Measurements from ENCODE around the gene RNF146. TPM values are rescaled to one million over a fixed set of nuclear protein-coding genes. Genes with fewer than 3 reads are reported as not detected.
A peak's percentile ranks its signal among the peaks of the same experiment; 100 is the strongest.

Gene RNF146
- total RNA-seq, 1 experiment from 2014 or later, result 50.1 TPM

DNA sequence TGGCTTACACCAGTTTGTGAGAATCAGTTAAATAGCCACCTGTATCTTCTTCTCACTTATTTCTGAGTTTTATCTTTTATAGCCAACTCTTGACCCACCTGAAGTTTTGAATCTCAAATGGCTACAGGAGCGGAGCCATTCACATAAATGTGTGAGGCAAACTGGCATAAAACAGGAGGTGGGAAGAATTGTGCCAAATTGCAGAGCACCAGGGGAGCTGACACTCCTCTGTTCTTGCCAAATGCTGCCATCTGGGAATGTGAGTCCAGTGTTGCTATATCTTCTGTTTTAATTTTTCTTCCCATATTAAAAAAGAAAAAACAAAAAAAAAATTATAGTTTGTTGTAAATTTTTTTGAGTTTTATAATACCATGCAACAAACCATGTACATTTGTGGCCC lies 17.0 kb upstream of the RNF146 start:
- H3K27ac ChIP-seq (ENCODE audit: low read length), result no peak overlapping the region
- H3K4me1 ChIP-seq (ENCODE audit: low read length), result no peaks in the 10 kb centered on the region
- no peaks in the 10 kb centered on the region for H3K9me2 ChIP-seq (replicated peaks; ENCODE audit: insufficient read depth, low read length)
- no peak overlapping the region for H3K4me2 ChIP-seq (ENCODE audit: low read depth, low read length, poor library complexity, severe bottlenecking)
- no peaks in the 10 kb centered on the region for H3K27me3 ChIP-seq (ENCODE audit: low read length)
- H3K9ac ChIP-seq (ENCODE audit: low read length), result no peak overlapping the region
- H3K9me3 ChIP-seq (ENCODE audit: low read length), result no peaks in the 10 kb centered on the region
- no peaks in the 10 kb centered on the region for H3K79me2 ChIP-seq (ENCODE audit: low read length)
- no peaks in the 10 kb centered on the region for H3K36me3 ChIP-seq (ENCODE audit: insufficient read depth, low read length)
- no peaks in the 10 kb centered on the region for H4K20me1 ChIP-seq (ENCODE audit: insufficient read depth, low read depth, low read length)
- no peak overlapping the region for H3K4me3 ChIP-seq (ENCODE audit: low read length)
- no peak for DNase-seq
- H2AFZ ChIP-seq (ENCODE audit: low read length), result no peak overlapping the region

DNA sequence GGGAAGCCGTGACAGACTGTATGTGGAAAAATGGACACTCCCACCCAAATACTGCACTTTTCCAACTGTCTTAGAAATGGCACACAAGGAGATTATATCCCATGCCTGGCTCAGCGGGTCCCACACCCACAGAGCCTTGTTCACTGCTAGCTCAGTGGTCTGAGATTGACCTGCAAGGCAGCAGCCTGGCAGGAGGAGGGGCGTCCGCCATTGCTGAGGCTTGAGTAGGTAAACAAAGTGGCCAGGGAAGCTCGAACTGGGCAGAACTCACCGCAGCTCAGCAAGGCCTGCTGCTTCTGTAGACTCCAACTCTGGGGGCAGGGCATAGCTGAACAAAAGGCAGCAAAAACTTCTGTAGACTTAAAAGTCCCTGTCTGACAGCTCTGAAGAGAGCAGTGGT lies 11.4 kb upstream of the RNF146 start:
- no peak for DNase-seq
- Histone ChIP-seq H3K4me1 (ENCODE audit: low read length) (no peaks in the 10 kb centered on the region), H3K27ac (ENCODE audit: low read length) (no peak overlapping the region), H3K4me3 (ENCODE audit: low read length) (no peak overlapping the region), H3K4me2 (ENCODE audit: low read depth, low read length, poor library complexity, severe bottlenecking) (no peak overlapping the region), H3K9ac (ENCODE audit: low read length) (no peak overlapping the region), H3K9me2 (replicated peaks; ENCODE audit: insufficient read depth, low read length) (no peaks in the 10 kb centered on the region), H3K9me3 (ENCODE audit: low read length) (no peaks in the 10 kb centered on the region), H4K20me1 (ENCODE audit: insufficient read depth, low read depth, low read length) (no peaks in the 10 kb centered on the region), H3K79me2 (ENCODE audit: low read length) (no peaks in the 10 kb centered on the region), H3K27me3 (ENCODE audit: low read length) (no peaks in the 10 kb centered on the region), H3K36me3 (ENCODE audit: insufficient read depth, low read length) (no peaks in the 10 kb centered on the region), H2AFZ (ENCODE audit: low read length) (no peak overlapping the region)

DNA sequence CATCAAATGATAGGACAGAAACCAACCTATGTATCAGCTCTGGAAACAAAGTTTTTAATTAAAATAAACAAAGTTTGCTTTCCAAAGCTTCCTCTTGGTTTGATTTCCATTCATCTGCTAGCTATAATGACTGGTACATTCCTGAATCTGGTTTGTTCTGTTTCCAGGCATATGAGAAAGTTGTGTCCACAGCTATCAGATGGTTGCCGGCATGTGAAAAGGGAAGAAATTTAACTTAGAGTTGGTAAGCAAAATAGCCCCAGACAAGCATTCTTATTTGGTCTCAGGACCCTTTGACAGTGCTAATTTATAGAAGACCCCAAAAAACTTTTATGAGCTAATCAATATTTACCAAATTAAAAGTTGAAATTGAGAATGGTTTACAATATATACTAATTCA lies 3.8 kb upstream of the RNF146 start:
- Histone ChIP-seq H3K9me3 (ENCODE audit: low read length) (no peaks in the 10 kb centered on the region), H3K27me3 (ENCODE audit: low read length) (no peaks in the 10 kb centered on the region), H3K4me3 (ENCODE audit: low read length) (no peak overlapping the region), H2AFZ (ENCODE audit: low read length) (no peak overlapping the region), H3K9me2 (replicated peaks; ENCODE audit: insufficient read depth, low read length) (no peaks in the 10 kb centered on the region), H3K4me2 (ENCODE audit: low read depth, low read length, poor library complexity, severe bottlenecking) (no peak overlapping the region), H3K79me2 (ENCODE audit: low read length) (peaks cover 8% of the 10 kb centered on the region), H3K36me3 (ENCODE audit: insufficient read depth, low read length) (no peaks in the 10 kb centered on the region), H3K4me1 (ENCODE audit: low read length) (peaks cover 8% of the 10 kb centered on the region), H4K20me1 (ENCODE audit: insufficient read depth, low read depth, low read length) (no peaks in the 10 kb centered on the region), H3K27ac (ENCODE audit: low read length) (no peak overlapping the region), H3K9ac (ENCODE audit: low read length) (no peak overlapping the region)
- DNase-seq, result no peak

DNA sequence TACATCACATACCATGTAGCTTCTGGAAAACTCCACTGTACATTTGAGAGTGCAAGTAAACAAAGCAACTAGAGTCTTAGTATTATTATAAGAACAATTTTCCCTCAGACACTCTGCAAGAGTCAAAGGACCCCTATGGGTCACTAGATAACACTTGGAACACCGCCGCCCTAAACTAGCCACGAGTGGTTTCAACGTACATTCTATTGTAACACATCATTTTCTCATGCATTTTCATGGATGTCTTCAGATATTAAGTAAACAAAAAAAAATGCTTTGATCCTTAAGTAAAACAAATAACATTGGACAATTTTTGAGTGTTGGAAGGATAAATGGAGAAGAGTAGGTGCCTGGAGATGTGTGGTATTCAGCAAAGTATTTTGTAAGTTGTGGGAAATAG lies 3.2 kb upstream of the RNF146 start:
- no peaks in the 10 kb centered on the region for H3K9me3 ChIP-seq (ENCODE audit: low read length)
- no peak overlapping the region for H3K4me3 ChIP-seq (ENCODE audit: low read length)
- H3K36me3 ChIP-seq (ENCODE audit: insufficient read depth, low read length), result no peaks in the 10 kb centered on the region

DNA sequence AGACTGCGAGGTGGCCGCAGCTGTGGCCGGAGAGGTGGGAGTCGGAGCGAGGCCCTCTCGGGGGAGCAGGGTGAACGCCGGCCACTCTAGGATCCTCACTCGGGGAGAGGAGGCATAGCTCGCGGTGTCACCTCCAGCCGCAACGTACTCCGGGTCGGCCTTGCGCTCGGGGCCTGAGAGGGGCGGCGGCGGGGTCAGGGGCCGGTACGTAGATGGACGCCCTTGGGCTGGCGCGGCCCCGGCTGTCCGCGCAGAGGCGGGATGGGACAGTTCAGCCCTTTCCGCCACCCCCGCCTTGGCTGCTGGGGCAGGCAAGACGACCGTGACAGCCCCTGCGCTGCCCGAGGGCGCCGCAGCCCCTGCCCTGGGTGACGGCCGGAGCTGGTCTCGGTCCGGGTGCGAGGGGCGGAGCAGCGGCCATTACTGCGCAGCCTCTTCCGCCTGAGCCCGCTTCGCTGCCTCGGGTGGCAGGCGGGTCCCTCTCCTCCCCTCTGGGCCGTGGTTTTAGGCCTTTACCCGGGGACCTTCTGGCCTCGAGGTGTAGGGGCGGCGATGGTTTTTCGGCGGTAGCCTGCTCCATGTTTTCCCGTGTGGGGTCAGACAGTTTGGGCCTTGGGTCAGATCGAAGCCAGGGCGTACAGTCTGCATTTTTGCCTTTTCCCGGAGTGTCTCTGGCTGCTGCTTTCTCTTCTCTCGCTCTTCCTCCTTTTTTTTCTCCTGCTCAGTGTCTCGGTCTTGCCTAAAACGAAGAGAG lies 405 bp downstream of the RNF146 start:
- Histone ChIP-seq H3K79me2 (ENCODE audit: low read length) (peaks cover 49% of the 10 kb centered on the region), H2AFZ (ENCODE audit: low read length) (peak overlapping the region; percentile 91; the same call in 1 of the 2 replicates), H4K20me1 (ENCODE audit: insufficient read depth, low read depth, low read length) (0 out of 2 replicates have a peak, but pooled peaks cover 4% of the 10 kb centered on the region), H3K4me3 (ENCODE audit: low read length) (peak overlapping the region; percentile 97), H3K9me3 (ENCODE audit: low read length) (no peaks in the 10 kb centered on the region), H3K4me2 (ENCODE audit: low read depth, low read length, poor library complexity, severe bottlenecking) (peak overlapping the region; percentile 100), H3K9ac (ENCODE audit: low read length) (peak overlapping the region; percentile 95), H3K9me2 (replicated peaks; ENCODE audit: insufficient read depth, low read length) (no peaks in the 10 kb centered on the region), H3K27me3 (ENCODE audit: low read length) (no peaks in the 10 kb centered on the region), H3K36me3 (ENCODE audit: insufficient read depth, low read length) (peaks cover under 1% of the 10 kb centered on the region; the same call in 1 of the 2 replicates), H3K4me1 (ENCODE audit: low read length) (peaks cover 24% of the 10 kb centered on the region), H3K27ac (ENCODE audit: low read length) (peak overlapping the region; percentile 90)
- DNase-seq, result peak; percentile 89

More for the DNA sequence above, 3.2 kb upstream of the RNF146 start:
- Histone ChIP-seq H3K9me2 (replicated peaks; ENCODE audit: insufficient read depth, low read length) (no peaks in the 10 kb centered on the region), H3K4me1 (ENCODE audit: low read length) (peaks cover 13% of the 10 kb centered on the region), H4K20me1 (ENCODE audit: insufficient read depth, low read depth, low read length) (no peaks in the 10 kb centered on the region), H3K79me2 (ENCODE audit: low read length) (peaks cover 13% of the 10 kb centered on the region), H3K9ac (ENCODE audit: low read length) (no peak overlapping the region), H3K27ac (ENCODE audit: low read length) (no peak overlapping the region), H3K4me2 (ENCODE audit: low read depth, low read length, poor library complexity, severe bottlenecking) (no peak overlapping the region), H2AFZ (ENCODE audit: low read length) (no peak overlapping the region), H3K27me3 (ENCODE audit: low read length) (no peaks in the 10 kb centered on the region)
- DNase-seq, result no peak

DNA sequence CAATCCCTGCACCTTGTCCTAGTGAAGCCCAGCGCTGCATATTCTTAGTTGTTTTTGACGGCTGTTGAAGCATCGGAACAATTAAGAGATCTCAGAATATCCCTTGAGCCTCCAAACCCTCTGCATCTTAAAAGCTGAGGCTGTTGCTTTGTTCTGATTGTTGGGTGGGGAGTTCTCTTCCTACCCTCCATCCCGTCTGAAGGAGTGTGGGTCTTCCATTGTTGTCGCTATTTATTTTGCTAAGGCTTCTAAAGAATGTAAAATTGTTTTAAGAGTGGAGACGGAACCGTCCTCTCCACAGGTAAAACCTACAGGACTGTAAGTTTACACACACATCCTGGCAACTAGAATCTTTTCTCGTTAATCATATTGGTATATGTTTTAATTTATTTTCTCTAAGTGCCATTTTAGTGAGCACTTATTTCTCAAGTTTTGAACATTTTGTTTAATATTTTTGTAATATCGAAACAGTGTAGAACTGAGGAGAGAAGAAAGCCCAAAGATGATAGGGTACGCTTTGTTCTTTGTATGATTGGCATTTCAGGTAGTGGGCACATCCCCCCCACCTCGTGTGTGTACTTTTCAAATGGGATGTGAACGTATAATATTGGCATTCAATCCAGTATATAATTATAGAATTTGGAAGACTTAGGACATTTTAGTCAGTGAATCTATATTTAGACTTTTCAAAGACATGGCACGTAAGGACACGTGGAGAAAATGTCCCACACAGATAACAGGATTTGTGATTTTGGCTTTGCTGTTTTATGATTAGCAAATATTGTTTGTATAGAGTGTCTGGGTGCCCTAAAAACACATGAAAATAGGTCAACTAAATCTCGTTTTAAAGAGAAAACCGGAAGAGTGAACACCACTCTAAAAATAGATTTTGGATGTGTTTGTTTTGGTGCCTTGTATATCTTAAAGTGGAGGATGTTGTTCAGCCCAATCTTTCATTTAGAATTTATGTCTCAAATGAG lies 1.3 kb downstream of the RNF146 start:
- Histone ChIP-seq H3K9ac (ENCODE audit: low read length) (peak overlapping the region; percentile 95), H3K4me3 (ENCODE audit: low read length) (peak overlapping the region; percentile 97), H3K4me1 (ENCODE audit: low read length) (peaks cover 24% of the 10 kb centered on the region), H3K9me3 (ENCODE audit: low read length) (no peaks in the 10 kb centered on the region), H3K27ac (ENCODE audit: low read length) (peak overlapping the region; percentile 90), H2AFZ (ENCODE audit: low read length) (peak overlapping the region; percentile 91; the same call in 1 of the 2 replicates), H3K9me2 (replicated peaks; ENCODE audit: insufficient read depth, low read length) (no peaks in the 10 kb centered on the region), H4K20me1 (ENCODE audit: insufficient read depth, low read depth, low read length) (0 out of 2 replicates have a peak, but pooled peaks cover 4% of the 10 kb centered on the region), H3K79me2 (ENCODE audit: low read length) (peaks cover 57% of the 10 kb centered on the region), H3K4me2 (ENCODE audit: low read depth, low read length, poor library complexity, severe bottlenecking) (peak overlapping the region; percentile 100), H3K36me3 (ENCODE audit: insufficient read depth, low read length) (peaks cover 3% of the 10 kb centered on the region; the same call in 1 of the 2 replicates), H3K27me3 (ENCODE audit: low read length) (no peaks in the 10 kb centered on the region)
- peak; percentile 55 for DNase-seq

DNA sequence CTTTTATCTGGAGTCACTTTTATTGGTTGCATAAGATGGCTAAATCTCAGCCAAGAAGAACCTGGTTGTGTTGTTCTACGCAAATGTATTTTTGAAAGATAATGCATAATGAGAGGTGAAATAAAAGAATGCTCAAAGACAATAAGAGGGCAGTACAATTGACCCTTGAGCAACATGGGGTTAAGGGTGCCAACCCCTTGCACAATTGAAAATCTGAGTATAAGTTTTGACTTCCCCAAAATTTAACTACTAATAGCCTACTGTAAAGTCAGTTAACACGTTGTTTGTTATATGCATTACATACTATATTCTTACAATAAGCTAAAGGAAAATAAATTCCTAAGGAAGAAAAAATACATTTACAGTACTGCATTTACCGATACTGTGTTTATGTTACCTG lies 5.9 kb downstream of the RNF146 start:
- DNase-seq, result peak; percentile 39
- Histone ChIP-seq H3K27me3 (ENCODE audit: low read length) (no peaks in the 10 kb centered on the region), H3K4me2 (ENCODE audit: low read depth, low read length, poor library complexity, severe bottlenecking) (no peak overlapping the region), H2AFZ (ENCODE audit: low read length) (no peak overlapping the region), H3K9ac (ENCODE audit: low read length) (no peak overlapping the region), H4K20me1 (ENCODE audit: insufficient read depth, low read depth, low read length) (peaks cover 14% of the 10 kb centered on the region; the same call in 1 of the 2 replicates), H3K9me2 (replicated peaks; ENCODE audit: insufficient read depth, low read length) (no peaks in the 10 kb centered on the region), H3K27ac (ENCODE audit: low read length) (no peak overlapping the region), H3K36me3 (ENCODE audit: insufficient read depth, low read length) (peaks cover 3% of the 10 kb centered on the region; the same call in 1 of the 2 replicates), H3K4me1 (ENCODE audit: low read length) (peaks cover 28% of the 10 kb centered on the region), H3K79me2 (ENCODE audit: low read length) (peaks cover 95% of the 10 kb centered on the region), H3K4me3 (ENCODE audit: low read length) (no peak overlapping the region), H3K9me3 (ENCODE audit: low read length) (no peaks in the 10 kb centered on the region)

DNA sequence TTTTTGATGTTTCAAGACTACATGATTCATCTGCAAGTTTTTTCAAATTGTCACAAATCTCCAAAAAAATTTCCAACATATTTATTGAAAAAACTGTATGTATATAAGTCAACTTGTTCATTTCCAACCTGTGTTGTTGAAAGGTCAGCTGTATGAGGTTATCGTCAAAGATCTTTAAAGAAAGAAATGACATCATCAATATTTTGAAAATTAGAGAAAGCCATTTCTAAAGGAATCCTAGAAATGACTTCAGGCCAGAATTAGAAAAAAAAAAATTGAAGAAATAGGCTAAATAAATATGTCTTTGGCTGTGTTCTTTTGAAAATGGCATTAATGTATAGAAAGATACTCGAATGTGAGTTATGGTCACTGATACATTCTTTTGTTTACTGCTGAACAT lies 6.8 kb downstream of the RNF146 start:
- Histone ChIP-seq H4K20me1 (ENCODE audit: insufficient read depth, low read depth, low read length) (peaks cover 14% of the 10 kb centered on the region; the same call in 1 of the 2 replicates), H3K9me2 (replicated peaks; ENCODE audit: insufficient read depth, low read length) (no peaks in the 10 kb centered on the region), H3K4me2 (ENCODE audit: low read depth, low read length, poor library complexity, severe bottlenecking) (no peak overlapping the region), H3K4me3 (ENCODE audit: low read length) (no peak overlapping the region), H3K79me2 (ENCODE audit: low read length) (peaks cover 95% of the 10 kb centered on the region), H3K27me3 (ENCODE audit: low read length) (no peaks in the 10 kb centered on the region), H3K36me3 (ENCODE audit: insufficient read depth, low read length) (peaks cover 3% of the 10 kb centered on the region; the same call in 1 of the 2 replicates), H2AFZ (ENCODE audit: low read length) (no peak overlapping the region), H3K4me1 (ENCODE audit: low read length) (peaks cover 24% of the 10 kb centered on the region), H3K27ac (ENCODE audit: low read length) (no peak overlapping the region), H3K9me3 (ENCODE audit: low read length) (no peaks in the 10 kb centered on the region), H3K9ac (ENCODE audit: low read length) (no peak overlapping the region)
- peak; percentile 15 for DNase-seq
